GM20431 (cell line): Measurements from ENCODE around the gene KREMEN1.

Experiments
- in situ Hi-C: fragments of 300-500 bp; cut with MseI, MboI; formaldehyde crosslinking; loops from one replicate; pipeline ENCODE4 v1.15.0; 2020; ENCODE audit warnings: low sequenced_read_pairs; ENCODE audit not compliant: unreplicated experiment

Gene KREMEN1

GRCh38 chr22:29200901-29201300 is 128.1 kb downstream of the KREMEN1 start:
- in situ Hi-C loops: no loop called here

- in situ Hi-C loops: no loop called here
Measured at GRCh38 chr22:29201782-29202181, 128.9 kb downstream of the KREMEN1 start.

- in situ Hi-C loops: no loop called here
Measured at GRCh38 chr22:29202212-29203192, 129.7 kb downstream of the KREMEN1 start.

- in situ Hi-C loops: no loop called here
Measured at GRCh38 chr22:29203488-29204454, 130.9 kb downstream of the KREMEN1 start.

- in situ Hi-C loops: no loop called here
Measured at GRCh38 chr22:29204455-29205183, 131.8 kb downstream of the KREMEN1 start.

- in situ Hi-C loops: no loop called here
Measured at GRCh38 chr22:29205252-29205593, 132.4 kb downstream of the KREMEN1 start.

- in situ Hi-C loops: no loop called here
Measured at GRCh38 chr22:29205594-29206371, 132.9 kb downstream of the KREMEN1 start, which contains the start of gene EMID1. Gene EMID1 (plus strand): TSS chr22:29205896. CDS start chr22:29206039, 143 bp downstream.

- in situ Hi-C loops: no loop called here
Measured at GRCh38 chr22:29206372-29207242, 133.8 kb downstream of the KREMEN1 start.

GRCh38 chr22:29207243-29207550 is 134.4 kb downstream of the KREMEN1 start:
- in situ Hi-C loops: no loop called here

GRCh38 chr22:29207562-29208501 is 135.0 kb downstream of the KREMEN1 start:
- in situ Hi-C loops: no loop called here

- in situ Hi-C loops: no loop called here
Measured at GRCh38 chr22:29208502-29208862, 135.6 kb downstream of the KREMEN1 start.

- in situ Hi-C loops: no loop called here
Measured at GRCh38 chr22:29208879-29209623, 136.2 kb downstream of the KREMEN1 start.

GRCh38 chr22:29209624-29209929 is 136.7 kb downstream of the KREMEN1 start:
- in situ Hi-C loops: no loop called here

GRCh38 chr22:29211066-29211465 is 138.2 kb downstream of the KREMEN1 start:
- in situ Hi-C loops: no loop called here

- in situ Hi-C loops: no loop called here
Measured at GRCh38 chr22:29211466-29211865, 138.6 kb downstream of the KREMEN1 start.

GRCh38 chr22:29212743-29213142 is 139.9 kb downstream of the KREMEN1 start:
- in situ Hi-C loops: no loop called here

- in situ Hi-C loops: no loop called here
Measured at GRCh38 chr22:29213493-29213892, 140.7 kb downstream of the KREMEN1 start.
